HG03280 (cell line): ENCODE data around the gene MRGPRF.

Experiments used
- ATAC-seq: cut with Tn5 transposase; IDR thresholded peaks from one replicate; pipeline ENCODE4 v1.9.1; 2021; ENCODE audit warnings: mild to moderate bottlenecking, moderate library complexity; ENCODE audit not compliant: unreplicated experiment

The MRGPRF gene

GRCh38 chr11:68968306-68969250 lies 44.5 kb downstream of the MRGPRF start:
- no peak for ATAC-seq

DNA sequence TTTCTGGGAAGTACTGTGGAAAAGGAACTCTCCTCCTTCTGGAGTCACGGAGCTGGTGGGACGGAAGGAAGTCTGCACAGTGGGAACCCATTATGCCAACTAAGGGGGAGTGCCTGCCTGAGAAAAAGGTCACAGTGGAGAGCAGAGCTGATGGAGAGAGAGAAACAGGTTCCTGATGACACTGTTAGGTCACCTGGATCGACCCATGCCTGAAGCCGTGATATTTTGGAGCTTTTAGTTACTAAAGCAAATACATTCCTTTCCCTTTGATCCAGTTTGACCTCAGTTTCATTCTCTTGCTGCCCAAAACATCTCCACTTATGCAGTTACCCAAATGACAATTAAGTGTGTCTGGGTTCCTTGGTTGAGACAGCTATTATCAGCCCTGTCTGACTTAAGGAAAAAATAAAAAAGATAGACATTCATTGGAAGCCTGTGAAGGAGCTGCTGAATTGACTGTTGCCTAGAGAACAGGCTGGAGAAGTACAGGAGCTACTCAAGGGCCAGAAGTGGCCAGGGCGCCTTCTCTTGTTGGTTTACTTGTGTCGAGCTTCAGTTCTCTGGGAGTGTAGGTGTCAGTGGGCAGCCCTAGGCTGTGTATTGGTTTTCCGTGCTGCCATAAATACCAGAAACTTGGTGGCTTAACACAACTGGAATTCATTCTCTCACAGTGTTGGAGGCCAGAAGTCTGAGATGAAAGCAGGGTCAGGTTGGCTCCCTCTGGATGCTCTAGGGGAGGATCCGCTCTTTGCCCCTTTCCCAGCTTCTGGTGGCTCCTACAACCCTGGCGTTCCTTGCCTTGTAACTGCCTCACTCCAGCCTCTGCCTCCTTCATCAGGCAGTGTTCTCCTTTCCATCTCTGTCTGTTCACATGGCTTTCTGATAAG lies 45.9 kb downstream of the MRGPRF start:
- no peak for ATAC-seq

GRCh38 chr11:68965901-68966853 lies 46.9 kb downstream of the MRGPRF start:
- no peak for ATAC-seq

DNA sequence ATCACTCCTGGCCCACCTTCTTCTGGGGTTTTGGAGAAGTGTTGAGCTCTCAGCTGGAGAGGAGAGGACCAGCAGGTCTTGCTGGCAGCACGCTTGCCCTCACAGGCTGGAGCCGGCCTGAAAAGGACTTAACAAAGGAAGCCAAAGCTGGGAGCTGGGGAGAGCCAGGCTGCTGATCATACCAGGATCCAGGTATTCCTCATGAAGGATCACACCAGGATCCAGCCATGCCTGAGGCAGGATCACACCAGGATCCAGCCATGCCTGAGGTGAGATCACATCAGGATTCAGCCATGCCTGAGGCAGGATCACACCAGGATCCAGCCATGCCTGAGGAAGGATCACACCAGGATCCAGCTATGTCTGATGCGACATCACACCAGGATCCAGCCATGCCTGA lies 49.3 kb downstream of the MRGPRF start:
- ATAC-seq = no peak

- ATAC-seq = no peak
Observed at GRCh38 chr11:68962527-68963250, 50.4 kb downstream of the MRGPRF start.

GRCh38 chr11:68961245-68961644 lies 51.8 kb downstream of the MRGPRF start:
- no peak for ATAC-seq

GRCh38 chr11:68960294-68961071 lies 52.6 kb downstream of the MRGPRF start:
- no peak for ATAC-seq

DNA sequence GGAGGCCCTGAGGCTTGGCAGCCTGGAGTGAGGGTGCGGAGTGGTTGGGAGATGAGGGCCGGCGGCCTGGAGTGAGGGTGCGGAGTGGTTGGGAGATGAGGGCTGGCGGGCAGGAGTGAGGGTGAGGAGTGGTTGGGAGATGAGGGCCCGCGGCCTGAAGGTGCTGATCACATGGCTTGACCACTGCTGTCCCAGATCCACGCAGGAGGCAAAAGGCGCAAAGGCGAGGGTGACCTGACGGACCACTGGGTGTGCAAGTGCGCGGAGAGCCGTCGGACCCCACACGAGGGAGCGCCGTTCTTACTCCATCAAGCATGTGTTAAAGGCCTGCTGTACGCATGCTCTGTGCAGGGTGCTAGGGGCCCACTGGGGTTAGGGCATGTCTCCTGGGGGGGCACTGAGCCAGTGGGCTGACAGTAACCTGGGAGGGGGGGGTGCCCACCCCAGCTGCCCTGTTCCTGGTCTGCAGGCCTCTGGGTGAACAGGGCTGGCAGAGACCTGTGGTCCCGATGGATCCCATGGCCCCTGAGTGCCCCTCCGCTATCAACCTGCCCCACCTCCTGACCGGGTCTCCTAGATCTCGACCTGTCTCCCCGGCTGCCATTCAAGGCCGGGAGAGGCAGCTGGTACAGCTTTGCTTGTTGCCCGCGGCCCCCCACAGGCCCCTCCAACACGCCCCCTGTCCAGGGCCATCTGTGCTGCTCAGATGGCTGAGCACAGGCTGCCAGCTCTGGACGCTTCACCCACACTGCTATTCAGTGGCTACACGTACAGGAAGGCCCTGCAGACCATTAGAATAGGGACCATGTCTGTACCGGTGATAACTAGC lies 53.4 kb downstream of the MRGPRF start:
- no peak for ATAC-seq

- ATAC-seq = no peak
Observed at GRCh38 chr11:68958211-68958610, 54.8 kb downstream of the MRGPRF start.

DNA sequence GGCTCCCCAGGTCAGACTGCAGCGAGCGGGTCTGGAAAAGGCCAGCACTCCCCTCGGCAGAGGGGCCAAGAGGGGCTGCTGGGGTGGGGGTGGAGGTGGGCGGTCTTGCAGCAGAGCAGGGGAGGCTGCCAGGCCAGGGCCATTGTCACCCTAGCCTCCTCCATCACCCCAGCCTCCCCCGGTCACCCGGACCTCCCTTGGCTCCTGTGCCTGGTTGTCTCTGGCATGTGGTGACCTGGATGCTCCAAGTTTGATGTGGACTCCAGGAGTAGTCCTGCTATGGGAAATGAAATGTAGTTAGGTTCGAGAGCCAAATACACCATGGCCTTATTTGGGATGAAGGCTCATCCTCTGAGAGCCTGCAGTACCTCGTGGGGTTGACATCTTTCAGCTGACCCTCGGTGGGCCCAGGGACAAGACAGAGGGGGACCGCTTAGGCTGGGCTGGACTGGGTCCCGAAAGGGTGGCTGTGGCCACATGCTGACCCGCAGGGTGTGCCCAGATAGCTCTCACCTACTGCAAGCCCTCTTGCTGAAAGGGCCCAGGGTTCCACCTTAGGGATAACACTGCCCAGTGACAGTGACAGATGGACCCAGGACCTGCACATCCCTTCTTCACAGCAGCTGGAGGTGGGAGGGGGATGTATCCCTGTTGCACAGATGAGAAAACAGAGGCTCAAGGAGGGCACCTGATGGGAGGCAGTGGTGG lies 56.3 kb downstream of the MRGPRF start:
- ATAC-seq = no peak

DNA sequence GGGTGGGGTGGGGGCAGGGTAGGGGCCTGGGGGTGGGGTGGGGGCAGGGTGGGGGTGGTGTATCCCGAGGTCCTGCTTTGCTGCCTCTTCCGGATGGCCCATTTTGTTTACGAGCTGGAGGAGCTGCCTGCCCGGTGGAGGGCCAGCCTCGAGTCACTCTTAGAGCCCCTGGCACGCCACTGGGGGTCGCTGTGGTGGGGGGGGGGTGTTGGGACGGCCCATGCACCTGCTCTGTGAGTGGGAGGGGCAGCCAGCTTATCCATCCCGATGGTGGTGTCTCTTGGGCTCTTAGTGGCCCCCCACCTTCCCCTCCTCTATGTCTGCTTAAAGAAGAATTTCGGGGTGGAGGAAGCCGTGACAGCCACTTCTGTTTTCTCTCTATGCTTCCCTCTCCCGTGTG lies 56.9 kb downstream of the MRGPRF start:
- ATAC-seq = no peak

GRCh38 chr11:68955607-68955958 lies 57.5 kb downstream of the MRGPRF start:
- ATAC-seq = no peak

GRCh38 chr11:68954836-68955606 lies 58.0 kb downstream of the MRGPRF start:
- no peak for ATAC-seq
